Cardiac muscle cell (in vitro differentiated cells and primary cell): ENCODE measurements around the gene GPR89B. TPM values are rescaled to one million over a fixed set of nuclear protein-coding genes. Genes with fewer than 3 reads are reported as not detected.
"Not testable (repeated sequence)": the region's sequence is repeated elsewhere in the genome, so short reads cannot be mapped to it uniquely, and the experiment has no call there.

Source experiments
- DNase-seq, 2 donors: peaks; one replicate each; pipeline versions ENCODE4 v3.0.0 to v3.0.0-alpha.2; 2010 to 2017; ENCODE audit warnings: low read depth in 1 of 2, low spot score in 1 of 2
- H3K27ac ChIP-seq: fragments of 200-600 bp; sonication (generic); 2 replicates; pipeline ENCODE4 v1.5.1; 2016
- H3K27me3 ChIP-seq: fragments of 200-600 bp; sonication (generic); 2 replicates; pipeline ENCODE4 v1.6.0; 2016; ENCODE audit warnings: control low read depth
- H3K36me3 ChIP-seq: fragments of 200-600 bp; sonication (generic); 2 replicates; pipeline ENCODE4 v1.5.1; 2016; ENCODE audit warnings: control low read depth
- H3K4me1 ChIP-seq: fragments of 200-600 bp; sonication (generic); 2 replicates; pipeline ENCODE4 v1.8.1; 2017; ENCODE audit warnings: low read depth, mild to moderate bottlenecking, mixed run types
- H3K4me3 ChIP-seq: fragments of 200-600 bp; sonication (generic); 2 replicates; pipeline ENCODE4 v1.5.1; 2016; ENCODE audit warnings: mild to moderate bottlenecking
- H3K9me3 ChIP-seq: fragments of 200-600 bp; sonication (generic); 2 replicates; pipeline ENCODE4 v1.5.1; 2017; ENCODE audit warnings: low read depth, mild to moderate bottlenecking, control low read depth
- polyA plus RNA-seq: library from polyadenylated mRNA; unstranded; fragments of >200 nt; fragmentation: Nextera tagmentation; extraction: Ambion mirVana; gene quantifications from 2 replicates; pipeline ENCODE4 v1.2.1, GENCODE V29; 2016
- total RNA-seq: library from RNA; depleted of rRNA; stranded (reverse); fragments of >200 nt; gene quantifications from 2 replicates; pipeline ENCODE4 v1.2.3, GENCODE V29; 2016
- TF ChIP-seq, protein P1 (sequence below): IDR thresholded peaks from 2 replicates; pipeline ENCODE4 v1.5.1; 2012; ENCODE audit warnings: low read depth, mild to moderate bottlenecking, low read length

GPR89B gene
- total and polyA plus RNA-seq, 2 experiments from 2014 or later: 8.6 to 18.9 TPM

DNA sequence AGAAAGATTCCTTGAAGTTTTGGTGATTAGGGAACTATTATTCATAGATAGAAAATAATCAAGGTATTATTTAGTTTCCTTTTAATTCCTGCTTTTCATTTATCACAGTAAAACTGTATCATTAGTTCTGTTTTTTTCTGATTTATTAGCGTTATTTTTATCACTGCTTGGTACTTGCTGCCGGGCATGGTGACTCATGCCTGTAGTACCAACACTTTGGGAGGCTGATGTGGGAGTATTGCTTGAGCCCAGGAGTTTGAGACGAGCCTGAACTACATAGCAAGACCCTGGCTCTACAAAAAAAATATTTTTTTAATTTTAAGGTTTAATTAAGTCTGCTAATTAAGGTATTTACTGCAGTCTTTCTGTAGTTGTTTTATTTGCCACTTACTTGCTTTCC lies 59.7 kb downstream of the GPR89B start:
- peak in 1 of 2 donors; percentile 4 for DNase-seq
- not testable (repeated sequence) for H3K4me1 ChIP-seq, H3K27ac ChIP-seq, H3K4me3 ChIP-seq, H3K9me3 ChIP-seq, H3K36me3 ChIP-seq, H3K27me3 ChIP-seq

DNA sequence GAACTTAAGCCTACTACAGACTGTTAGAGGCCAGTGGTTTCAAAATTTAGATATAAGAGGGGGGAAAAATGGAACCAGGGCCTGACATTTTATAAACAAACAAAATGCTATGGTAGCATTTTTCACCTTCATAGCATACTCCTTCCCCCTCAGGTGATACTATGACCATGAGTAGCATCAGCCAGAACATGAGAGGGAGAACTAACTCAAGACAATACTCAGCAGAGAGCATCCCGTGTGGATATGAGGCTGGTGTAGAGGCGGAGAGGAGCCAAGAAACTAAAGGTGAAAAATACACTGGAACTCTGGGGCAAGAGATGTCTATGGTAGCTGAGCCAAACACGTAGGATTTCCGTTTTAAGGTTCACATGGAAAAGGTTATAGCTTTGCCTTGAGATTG lies 64.7 kb downstream of the GPR89B start:
- not testable (repeated sequence) for H3K36me3 ChIP-seq, H3K27ac ChIP-seq, H3K4me3 ChIP-seq, H3K4me1 ChIP-seq, DNase-seq, H3K27me3 ChIP-seq, H3K9me3 ChIP-seq

DNA sequence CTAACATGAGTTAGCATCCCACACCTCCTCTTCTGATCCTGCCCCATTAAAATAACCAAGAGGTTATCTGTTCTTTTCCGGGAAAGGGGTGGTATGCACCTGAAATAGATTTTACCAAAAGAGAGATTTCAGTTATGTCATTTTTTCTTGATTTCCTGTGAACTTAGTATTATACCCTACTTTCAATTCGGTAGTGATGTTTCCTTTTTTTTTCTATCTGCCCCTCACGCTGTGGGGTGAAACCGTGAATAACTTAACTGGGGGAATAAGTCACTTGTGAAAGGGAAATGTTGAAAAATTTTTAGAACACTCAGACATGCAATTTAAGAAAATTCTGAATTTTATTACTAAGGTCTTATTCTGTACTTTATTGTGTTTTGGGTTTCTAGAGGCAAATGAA lies 65.2 kb downstream of the GPR89B start:
- not testable (repeated sequence) for H3K27me3 ChIP-seq, DNase-seq, H3K4me1 ChIP-seq, H3K4me3 ChIP-seq, H3K9me3 ChIP-seq, H3K36me3 ChIP-seq, H3K27ac ChIP-seq

DNA sequence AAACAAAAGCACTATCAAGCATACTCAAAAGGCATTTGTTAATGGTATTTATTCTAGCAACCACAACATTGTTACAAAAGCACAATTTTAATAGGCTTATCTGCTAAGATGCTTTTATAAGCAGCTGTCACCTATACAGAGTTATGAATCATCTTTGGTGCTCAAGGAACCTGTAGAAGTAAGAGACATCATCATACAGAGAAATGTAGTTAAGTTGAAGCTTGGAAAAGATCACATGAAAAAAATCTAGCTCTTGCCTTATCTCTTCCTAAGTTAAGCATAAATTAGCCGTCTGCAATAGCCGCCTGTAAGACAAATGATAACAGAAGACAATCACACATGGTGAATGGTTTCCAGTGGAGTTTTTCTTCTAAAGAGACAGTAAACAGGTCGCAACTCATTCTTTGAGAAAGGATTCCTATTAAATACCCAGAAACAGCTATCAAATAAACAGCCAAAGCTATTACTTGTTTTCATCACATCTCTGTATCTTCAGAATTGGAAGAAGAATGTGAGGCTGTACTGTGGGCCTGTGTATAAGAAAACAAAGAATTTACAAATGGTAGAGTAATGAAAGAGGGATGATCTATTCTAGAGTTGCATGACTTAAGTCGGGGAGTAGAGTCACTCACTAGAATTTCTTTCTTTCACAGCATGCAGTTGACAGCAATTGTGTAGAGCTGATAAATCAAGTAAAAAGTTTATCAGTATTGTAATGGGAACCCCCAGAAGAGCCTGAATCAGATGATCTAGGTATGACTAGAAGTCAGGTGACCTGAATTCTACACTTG lies 65.8 kb downstream of the GPR89B start:
- not testable (repeated sequence) for H3K4me3 ChIP-seq, H3K27ac ChIP-seq, H3K36me3 ChIP-seq, DNase-seq, H3K27me3 ChIP-seq, H3K4me1 ChIP-seq, H3K9me3 ChIP-seq

DNA sequence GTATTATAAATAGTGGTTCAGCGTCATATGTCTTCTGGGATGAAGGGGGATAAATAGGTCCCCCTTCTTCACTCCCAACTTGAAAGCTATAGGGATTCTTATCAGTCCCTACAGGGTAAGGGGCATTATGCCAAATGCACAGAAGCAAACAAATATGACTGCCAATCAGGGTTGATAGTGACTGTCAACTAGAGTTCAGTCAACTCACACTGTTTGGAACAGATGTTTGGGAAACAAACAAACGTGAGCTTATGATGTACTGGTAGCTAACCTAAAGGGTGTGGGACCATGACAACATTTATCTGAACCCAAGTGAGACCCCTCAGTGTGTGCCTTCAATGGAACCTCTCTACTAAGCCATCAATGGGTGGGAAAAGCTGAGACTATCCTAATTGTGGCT lies 67.9 kb downstream of the GPR89B start:
- not testable (repeated sequence) for H3K4me1 ChIP-seq, H3K27me3 ChIP-seq, H3K27ac ChIP-seq, H3K9me3 ChIP-seq, H3K4me3 ChIP-seq, DNase-seq, H3K36me3 ChIP-seq

DNA sequence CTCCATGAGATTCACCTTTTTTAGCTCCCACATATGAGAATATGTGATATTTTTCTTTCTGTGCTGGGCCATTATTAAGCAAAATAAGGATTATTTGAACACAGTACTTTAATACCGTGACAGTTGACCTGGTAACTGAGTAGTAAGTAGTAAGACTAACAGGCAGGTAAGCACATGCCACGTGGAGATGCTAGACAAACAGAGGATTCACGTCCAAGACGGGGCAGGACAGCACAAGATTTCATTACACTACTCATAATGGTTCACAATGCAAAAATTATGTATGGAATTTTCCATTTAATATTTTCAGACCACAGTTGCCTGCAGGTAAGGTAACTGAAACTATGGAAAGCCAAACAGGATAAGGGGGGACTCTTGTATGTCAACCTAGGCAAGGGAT lies 79.5 kb downstream of the GPR89B start:
- DNase-seq, H3K4me1 ChIP-seq, H3K27ac ChIP-seq, H3K36me3 ChIP-seq, H3K9me3 ChIP-seq, H3K4me3 ChIP-seq: not testable (repeated sequence)
- H3K27me3 ChIP-seq: peaks cover 19% of the 10 kb centered on the region

DNA sequence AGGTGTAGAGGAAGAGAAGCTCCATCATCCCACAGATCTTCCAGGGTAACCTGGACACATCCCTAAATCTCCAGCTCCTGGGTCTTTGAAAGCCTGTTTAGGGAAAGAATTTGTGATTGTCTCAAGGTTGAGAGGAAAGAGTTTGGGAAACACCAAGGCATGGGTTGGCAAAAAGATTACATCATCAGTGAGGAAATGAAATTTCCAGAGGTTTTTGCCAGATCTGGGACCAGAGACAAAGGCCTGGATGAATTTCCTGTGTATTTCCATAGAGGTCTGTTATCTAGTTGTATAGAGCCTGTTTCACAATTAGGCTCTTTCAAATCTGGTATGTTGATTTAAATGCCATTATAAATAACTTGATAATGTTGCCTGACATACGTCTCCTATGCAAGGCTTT lies 82.3 kb downstream of the GPR89B start:
- H3K27me3 ChIP-seq: peaks cover 44% of the 10 kb centered on the region
- no peaks in the 10 kb centered on the region for H3K4me1 ChIP-seq
- no peaks in the 10 kb centered on the region for H3K36me3 ChIP-seq
- no peak overlapping the region for H3K4me3 ChIP-seq
- TF ChIP-seq, protein P1, sequence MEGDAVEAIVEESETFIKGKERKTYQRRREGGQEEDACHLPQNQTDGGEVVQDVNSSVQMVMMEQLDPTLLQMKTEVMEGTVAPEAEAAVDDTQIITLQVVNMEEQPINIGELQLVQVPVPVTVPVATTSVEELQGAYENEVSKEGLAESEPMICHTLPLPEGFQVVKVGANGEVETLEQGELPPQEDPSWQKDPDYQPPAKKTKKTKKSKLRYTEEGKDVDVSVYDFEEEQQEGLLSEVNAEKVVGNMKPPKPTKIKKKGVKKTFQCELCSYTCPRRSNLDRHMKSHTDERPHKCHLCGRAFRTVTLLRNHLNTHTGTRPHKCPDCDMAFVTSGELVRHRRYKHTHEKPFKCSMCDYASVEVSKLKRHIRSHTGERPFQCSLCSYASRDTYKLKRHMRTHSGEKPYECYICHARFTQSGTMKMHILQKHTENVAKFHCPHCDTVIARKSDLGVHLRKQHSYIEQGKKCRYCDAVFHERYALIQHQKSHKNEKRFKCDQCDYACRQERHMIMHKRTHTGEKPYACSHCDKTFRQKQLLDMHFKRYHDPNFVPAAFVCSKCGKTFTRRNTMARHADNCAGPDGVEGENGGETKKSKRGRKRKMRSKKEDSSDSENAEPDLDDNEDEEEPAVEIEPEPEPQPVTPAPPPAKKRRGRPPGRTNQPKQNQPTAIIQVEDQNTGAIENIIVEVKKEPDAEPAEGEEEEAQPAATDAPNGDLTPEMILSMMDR: no peak
- no peaks in the 10 kb centered on the region for H3K9me3 ChIP-seq
- DNase-seq: peak in 1 of 2 donors; percentile 54
- H3K27ac ChIP-seq: no peak overlapping the region

DNA sequence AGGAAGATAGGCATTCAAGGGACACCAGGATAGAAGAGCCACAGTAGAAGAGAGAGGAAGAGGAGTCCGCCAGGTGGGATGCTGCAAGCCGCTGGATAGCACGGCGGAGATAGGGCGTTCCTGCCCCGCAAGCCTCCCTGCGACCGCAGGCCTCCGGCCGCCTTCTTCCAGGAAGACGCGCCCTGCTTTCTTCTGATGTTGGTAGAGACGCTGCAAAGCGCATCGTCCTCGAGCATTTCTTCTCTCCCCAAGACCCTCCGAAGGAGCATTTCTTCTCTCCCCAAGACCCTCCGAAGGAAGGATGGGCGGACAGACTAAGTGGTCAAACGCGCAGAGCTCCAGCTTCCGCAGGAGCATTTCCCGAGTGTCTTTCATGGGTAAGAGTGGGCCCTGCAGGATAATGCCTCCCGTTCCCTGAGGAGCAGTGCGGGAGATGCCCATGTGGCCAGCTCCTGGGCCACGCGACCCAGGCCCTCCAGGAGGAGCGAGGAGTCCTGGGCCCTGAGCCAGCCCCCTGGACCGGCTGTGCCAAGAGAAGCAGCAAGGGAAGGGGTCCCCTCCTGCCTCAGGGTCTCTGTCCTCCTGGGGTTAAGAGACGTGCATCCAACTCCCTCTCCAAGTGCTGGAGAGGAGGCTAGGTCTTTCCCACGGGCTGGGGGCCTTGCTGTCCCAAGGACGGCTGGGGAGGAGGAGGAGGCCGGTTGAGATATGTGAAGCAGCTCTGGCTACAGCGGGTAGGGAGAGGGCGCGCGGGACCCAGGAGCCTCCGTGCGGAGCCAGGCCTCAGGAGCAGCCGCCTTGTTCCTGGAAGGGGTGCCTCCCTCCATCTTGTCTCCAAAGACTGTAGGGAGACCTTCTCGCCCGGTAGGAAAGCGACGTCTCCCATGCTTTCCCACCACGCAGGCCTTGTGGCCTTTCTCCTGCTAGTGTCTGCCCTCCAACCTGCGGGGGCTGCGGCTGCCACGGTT lies 85.2 kb downstream of the GPR89B start:
- not testable (repeated sequence) for H3K36me3 ChIP-seq, DNase-seq, H3K4me1 ChIP-seq, H3K9me3 ChIP-seq, H3K27ac ChIP-seq, H3K4me3 ChIP-seq
- peaks cover 48% of the 10 kb centered on the region for H3K27me3 ChIP-seq

DNA sequence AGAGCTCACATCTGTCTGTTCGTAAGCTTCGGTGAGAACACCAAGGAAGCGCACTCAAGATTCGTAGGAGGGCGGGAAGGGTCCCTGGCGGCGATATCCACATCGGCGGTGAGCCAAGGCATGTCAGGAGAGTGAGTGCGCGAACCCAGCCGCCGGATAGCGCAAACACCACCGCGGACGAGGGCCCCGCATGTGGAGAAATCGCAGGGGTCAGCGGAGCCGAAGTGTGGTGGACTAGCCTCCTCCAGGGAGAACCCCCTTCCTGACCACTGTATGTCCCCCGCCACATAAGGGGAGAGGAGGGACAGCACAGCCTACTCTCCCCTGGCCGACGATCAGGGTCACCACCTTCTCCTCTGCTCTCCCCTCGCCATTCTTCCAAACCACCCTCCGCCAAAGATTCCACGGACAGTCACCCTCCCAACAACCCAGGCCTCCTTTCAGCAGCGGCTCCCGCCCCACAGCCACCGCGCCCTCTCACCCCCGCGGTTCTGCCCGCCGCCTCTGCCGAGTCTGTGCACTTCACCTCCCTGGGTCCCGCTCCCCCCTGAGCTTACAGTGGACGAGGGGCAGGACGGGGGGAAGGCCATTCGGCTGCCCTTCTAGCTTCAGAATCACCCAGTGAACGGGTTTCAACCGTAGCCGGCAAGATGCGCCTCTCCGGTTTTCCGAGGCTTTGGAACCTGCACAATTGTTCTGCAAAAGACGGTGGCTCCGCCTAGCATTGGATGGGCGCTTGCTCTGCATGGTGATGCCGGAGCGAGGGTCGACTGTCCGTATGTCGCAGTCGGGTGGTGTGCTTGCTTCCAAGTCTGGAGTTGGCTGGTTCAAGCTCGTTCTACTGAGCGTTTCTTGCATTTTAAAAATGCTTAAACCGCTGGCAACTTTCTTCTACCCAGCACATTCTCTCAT lies 86.3 kb downstream of the GPR89B start:
- H3K36me3 ChIP-seq, H3K9me3 ChIP-seq, H3K4me1 ChIP-seq, H3K27ac ChIP-seq, DNase-seq: not testable (repeated sequence)
- H3K27me3 ChIP-seq: peaks cover 48% of the 10 kb centered on the region
- H3K4me3 ChIP-seq: peak overlapping the region; percentile 12

DNA sequence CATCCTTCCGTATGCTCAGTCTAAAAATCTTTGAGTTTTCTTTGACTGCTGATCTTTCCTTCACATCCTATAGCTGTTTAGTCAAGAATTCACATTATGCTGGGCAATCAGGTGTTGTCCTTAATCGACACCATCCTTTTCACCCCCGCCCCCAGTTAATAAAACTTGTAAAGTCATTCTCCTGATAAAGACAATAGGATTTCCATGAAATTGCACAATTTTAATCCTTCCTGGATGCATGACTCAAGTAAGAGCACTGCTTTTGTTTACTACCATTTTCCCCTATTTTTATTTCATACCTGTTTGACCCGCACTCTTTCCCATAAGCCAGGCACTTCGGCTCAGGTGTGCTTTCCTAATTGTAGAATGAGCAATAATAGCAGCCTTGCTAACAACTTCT lies 96.7 kb downstream of the GPR89B start:
- not testable (repeated sequence) for H3K27me3 ChIP-seq, H3K4me1 ChIP-seq, H3K9me3 ChIP-seq, DNase-seq, H3K4me3 ChIP-seq, H3K36me3 ChIP-seq, H3K27ac ChIP-seq

DNA sequence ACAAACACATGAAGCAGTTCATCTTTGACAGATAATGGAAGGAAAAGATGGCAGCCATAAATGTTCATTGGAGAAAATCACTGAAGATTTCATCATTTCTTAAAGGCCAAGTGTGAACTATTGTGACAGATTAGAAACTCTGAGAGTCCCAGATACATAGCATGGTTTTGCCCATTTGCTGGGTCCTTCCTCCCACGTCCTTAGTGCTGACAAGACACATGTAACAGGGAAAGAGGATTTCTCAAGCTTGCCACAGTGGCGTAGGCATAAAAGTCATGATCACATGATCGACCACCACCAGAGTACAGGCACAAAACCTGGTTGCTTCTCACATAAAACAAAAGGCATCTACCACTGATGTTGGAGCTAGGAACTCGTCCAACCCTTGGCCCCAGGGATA lies 98.8 kb downstream of the GPR89B start:
- H3K27ac ChIP-seq, H3K27me3 ChIP-seq, H3K36me3 ChIP-seq, H3K4me3 ChIP-seq, H3K4me1 ChIP-seq, H3K9me3 ChIP-seq, DNase-seq: not testable (repeated sequence)

DNA sequence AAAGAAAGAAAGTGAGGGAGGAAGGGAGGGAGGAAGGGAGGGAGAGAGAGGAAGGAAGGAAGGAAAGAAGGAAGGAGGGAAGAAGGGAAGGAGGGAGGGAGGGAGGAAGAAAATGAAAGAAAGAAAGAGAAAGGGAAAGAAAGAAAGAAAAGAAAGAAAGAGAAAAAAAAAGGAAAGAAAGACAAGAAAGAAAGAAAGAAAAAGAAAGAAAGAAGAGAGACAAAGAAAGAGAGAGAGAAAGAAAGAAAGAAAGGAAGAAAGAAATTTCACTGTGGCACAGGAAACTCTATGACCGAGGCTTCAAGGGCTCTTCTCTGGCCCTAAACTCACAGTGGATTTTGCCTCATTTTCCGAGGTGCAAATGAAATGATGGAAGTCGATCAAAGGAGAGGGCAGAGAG lies 104.0 kb downstream of the GPR89B start:
- H3K9me3 ChIP-seq, H3K4me3 ChIP-seq, H3K36me3 ChIP-seq, H3K27me3 ChIP-seq, H3K4me1 ChIP-seq, DNase-seq, H3K27ac ChIP-seq: not testable (repeated sequence)
